GM21786 (cell line): ENCODE data around the gene RPS15.
"Not testable (repeated sequence)": the region's sequence is repeated elsewhere in the genome, so short reads cannot be mapped to it uniquely, and the experiment has no call there.

Experiments
- ATAC-seq: cut with Tn5 transposase; IDR thresholded peaks from one replicate; pipeline ENCODE4 v1.9.1; 2021; ENCODE audit not compliant: unreplicated experiment

RPS15 gene

GRCh38 chr19:1418951-1419738, 19.1 kb upstream of the RPS15 start:
- no peak for ATAC-seq

GRCh38 chr19:1420085-1420484, 18.1 kb upstream of the RPS15 start:
- not testable (repeated sequence) for ATAC-seq

GRCh38 chr19:1420590-1420989, 17.6 kb upstream of the RPS15 start:
- no peak for ATAC-seq

DNA sequence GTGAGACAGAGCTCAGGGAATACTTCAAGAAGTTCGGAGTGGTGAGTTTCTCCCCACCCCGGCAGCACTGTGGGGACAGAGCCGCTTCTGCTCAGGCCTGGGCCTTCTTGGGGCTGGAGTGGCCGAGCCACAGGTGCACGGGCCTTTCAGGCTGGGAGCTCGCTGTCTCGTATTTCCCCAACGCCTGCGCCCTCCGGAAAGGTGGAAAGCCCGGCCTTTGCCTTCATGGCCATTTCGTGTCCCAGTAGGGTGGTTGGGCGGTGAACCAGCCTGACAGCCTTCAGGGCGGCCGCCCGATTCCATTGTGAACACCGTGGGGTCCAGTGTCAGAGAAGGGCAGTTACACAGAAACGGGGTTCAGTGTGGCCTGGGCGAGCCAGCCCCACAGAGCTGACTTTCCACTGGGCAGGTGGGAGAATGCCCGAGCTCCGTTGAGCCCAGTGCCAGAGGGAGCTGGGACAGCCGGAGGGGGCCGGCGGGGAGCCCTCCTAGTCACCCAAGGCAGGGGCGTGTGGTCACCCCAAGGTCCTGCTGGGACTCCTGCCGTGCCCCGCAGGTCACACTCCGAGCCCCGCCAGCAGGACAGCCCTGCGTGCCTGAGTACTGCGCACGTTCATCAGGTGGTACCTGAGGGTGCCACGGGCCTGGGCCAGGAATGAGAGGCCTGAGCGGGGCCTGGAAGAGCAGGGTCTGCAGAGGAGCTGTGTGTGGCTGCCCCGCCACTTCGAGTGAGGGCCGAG, 16.8 kb upstream of the RPS15 start:
- no peak for ATAC-seq

GRCh38 chr19:1421958-1422305, 16.3 kb upstream of the RPS15 start:
- ATAC-seq, result no peak

- ATAC-seq, result no peak
Measured at GRCh38 chr19:1422360-1422759, 15.8 kb upstream of the RPS15 start.

GRCh38 chr19:1422943-1423342, 15.3 kb upstream of the RPS15 start:
- no peak for ATAC-seq

DNA sequence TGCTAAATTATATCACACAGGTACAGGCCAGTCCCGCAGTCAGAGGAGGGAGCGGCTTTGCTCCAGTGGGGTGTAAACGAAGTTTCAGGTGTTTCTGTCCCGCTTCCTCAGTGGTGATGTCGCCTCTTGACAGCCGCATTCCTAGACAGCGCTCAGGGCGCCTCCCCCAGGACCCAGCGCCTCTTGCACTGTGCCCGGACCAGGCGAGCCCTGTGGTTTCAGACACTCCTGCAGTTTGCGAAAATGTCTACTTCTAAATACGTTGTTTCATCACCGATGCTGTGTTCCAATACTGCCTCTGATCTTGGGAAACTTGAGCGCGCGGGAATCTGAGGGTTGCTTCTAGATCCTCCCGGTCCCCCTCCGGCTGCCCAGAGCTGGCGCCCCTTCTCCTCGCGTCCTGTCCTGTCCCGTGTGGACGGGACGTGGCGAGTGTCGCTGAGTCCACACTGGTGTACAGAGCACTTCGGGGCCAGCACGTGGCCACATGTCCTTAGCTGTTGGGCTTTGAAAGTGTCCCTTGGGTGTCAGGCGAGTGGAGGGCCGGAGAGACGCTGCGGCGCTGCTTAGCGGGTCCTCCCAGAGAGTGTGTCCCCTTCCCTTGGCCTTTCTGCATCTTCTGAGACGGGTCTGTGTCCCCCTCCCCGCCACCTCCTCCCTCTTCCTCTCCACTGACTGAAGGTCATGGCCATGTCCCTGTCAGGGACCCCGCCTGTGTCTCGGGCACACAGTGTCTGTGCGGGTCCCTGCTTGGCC, 14.6 kb upstream of the RPS15 start:
- ATAC-seq, result no peak

DNA sequence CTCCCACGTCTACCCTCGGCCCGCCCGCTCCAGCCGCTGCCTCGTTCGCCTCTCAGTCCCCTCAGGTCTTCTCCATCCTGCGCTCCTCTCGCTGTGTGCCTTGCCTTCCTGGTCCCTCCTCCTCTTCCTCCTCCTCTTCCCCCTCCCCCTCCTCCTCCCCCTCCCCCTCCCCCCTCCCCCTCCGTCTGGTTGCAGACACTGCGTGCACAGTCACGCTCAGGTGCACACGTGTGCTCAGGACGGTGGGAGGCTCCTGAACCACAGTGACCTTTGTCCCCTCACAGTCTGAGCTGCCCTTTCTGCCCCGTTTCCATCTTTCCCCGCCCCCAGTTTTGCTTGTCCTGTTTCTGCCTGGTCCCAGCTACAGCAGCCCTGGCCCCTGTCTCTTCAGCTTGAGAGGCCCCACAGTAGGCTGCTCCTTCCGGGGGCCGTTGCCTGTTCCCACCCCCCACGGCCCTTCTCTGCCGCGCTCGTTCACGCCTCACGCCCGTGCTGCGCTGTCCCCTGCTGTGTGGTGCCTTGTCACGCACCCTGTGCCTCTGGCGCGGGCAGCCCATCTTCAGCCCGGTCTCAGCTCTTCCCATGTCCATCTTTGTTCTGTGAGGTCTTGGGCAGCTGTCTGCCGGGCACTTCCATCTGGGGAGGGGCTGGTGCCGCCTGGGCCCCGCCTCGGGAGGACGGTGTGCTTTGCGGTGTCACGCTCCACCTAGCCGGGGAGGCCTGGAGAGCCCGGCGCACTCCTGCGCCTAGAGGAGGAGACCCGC, 13.8 kb upstream of the RPS15 start:
- no peak for ATAC-seq

DNA sequence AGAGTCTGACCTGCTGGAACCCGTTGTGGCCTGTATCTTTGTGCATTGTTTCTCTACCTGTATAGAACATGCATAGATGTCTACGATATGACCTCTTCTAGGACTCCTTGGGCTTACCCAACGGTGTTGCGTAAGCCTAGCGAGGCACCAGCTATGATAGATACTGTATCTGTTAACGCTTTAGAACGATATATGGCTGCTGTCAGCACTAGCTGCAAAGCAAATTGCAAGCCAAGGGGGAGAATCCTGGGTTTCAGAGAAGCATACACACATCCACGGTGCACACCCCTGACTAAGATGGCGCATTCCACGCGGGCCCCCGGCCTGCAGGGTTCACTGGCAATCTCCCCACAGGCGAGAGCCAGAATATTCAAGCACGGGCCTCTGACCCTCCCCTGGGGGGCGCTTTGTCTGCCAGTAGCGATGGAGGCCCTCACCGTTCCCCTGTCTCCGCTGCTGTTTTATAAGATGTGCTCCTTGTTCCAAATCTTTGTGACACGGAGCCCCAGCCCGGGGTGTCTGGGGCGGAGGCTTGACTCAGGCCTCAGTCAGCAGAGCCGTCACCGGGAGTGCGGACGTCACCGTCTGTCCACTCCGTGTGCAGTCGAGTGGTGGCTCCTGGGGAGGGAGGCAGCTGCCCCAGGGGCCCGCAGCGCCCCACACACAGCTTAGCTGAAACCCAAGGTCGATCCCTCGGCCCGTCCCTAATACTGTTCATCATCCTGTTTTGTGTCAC, 12.9 kb upstream of the RPS15 start:
- ATAC-seq, result no peak

- no peak for ATAC-seq
Measured at GRCh38 chr19:1425902-1426301, 12.3 kb upstream of the RPS15 start.

GRCh38 chr19:1426736-1427135, 11.5 kb upstream of the RPS15 start:
- ATAC-seq, result no peak

DNA sequence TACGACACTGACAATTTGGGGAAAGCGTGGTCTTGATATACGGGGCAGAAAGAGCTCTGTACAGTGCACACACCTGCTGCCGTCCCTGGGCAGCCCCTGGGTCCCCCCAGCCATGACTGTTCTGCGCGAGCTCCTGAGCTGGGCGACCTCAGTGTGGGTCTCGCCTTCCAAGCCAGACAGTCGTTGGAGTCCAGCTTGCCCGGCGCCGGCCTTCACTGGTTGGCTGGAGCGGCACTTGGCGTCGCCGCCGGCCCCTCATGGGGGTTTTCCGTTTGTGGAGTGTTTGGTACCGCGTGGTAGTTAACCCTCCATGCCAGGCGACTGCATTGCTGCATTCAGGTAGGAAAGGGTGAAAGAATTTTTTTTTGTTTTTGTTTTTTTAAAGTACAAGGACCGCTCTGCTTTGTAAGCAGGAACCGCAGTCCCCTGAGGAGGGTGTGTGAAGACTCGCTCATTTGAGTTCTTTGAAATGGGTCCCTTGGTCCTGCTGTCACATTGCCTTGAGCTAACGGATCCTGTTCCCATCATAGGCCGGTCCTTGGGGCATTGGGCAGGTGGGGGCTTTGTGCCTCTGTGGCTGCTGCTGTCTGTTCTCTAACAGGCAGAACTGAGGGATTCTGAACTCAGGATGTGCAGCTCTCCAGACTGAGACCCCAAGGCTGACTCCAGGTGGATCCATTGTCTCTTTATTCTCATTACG, 10.8 kb upstream of the RPS15 start:
- ATAC-seq, result no peak

GRCh38 chr19:1428738-1429391, 9.3 kb upstream of the RPS15 start:
- ATAC-seq, result no peak

- no peak for ATAC-seq
Measured at GRCh38 chr19:1429750-1430149, 8.4 kb upstream of the RPS15 start.

GRCh38 chr19:1430246-1430645, 8.0 kb upstream of the RPS15 start:
- no peak for ATAC-seq

DNA sequence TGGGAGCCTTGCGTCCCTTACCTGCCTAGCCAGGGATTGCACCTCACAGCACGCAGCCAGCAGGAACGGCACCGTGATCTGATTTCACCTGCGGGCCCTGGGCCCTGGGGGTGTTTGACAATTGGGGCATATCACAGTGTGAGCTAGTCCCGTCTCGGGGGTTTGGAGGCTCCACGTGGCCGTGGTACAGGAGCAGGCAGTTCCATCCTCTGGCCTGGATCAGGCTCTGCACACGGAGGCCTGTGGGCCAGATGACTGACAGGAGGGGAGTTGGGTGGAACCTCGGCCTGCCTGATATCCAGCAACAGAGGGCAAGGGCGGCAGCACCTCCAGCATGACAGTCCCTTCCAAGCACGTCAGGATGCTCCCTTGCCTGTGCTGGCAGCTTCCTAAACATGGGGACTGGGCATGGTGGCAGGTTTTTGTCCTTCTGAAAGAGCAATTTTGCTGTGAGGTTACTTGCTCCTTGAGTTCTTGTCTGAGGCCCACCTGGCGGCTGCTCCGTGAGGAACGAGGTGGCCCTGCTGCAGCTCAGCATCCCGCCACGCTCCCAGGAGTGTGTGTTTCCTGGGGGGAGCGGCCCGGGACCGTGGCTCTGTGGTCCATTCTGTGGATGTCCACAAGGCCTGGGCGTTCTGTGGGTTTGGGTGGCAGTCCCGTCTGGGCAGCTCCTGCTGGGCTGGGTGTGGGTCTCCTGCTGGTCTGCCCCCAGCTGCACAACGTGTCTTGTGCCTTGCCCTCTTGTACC, 6.3 kb upstream of the RPS15 start:
- no peak for ATAC-seq

- no peak for ATAC-seq
Measured at GRCh38 chr19:1432507-1432887, 5.7 kb upstream of the RPS15 start.
